ENCODE measurements around the gene DMD. TPM values are rescaled to one million over a fixed set of nuclear protein-coding genes. Genes with fewer than 3 reads are reported as not detected.

The DMD gene
- total RNA-seq, 1 donor from 2014 or later = 23.9 TPM

GRCh38 chrX:31124536-31124935 lies 2086.8 kb downstream of the DMD start:
- no peak overlapping the region for H3K4me3 Mint-ChIP-seq (ENCODE audit: low read depth)
- H3K9me3 Mint-ChIP-seq (ENCODE audit: low read depth) = peaks cover 19% of the 10 kb centered on the region
- H3K4me1 Mint-ChIP-seq (ENCODE audit: low read depth) = no peaks in the 10 kb centered on the region
- H3K27me3 Mint-ChIP-seq = no peaks in the 10 kb centered on the region
- no peak for DNase-seq (ENCODE audit: low spot score, unreplicated experiment)
- H3K27ac Mint-ChIP-seq = no peak overlapping the region
- no peak for TF ChIP-seq CTCF (IDR thresholded peaks at IDR 0.05; ENCODE audit: unreplicated experiment)
- peaks cover 28% of the 10 kb centered on the region for H3K36me3 Mint-ChIP-seq (ENCODE audit: insufficient read depth)

GRCh38 chrX:31123335-31123734 lies 2088.0 kb downstream of the DMD start:
- Mint-ChIP-seq H3K27me3 (no peaks in the 10 kb centered on the region), H3K36me3 (ENCODE audit: insufficient read depth) (peaks cover 28% of the 10 kb centered on the region), H3K9me3 (ENCODE audit: low read depth) (peaks cover 22% of the 10 kb centered on the region), H3K4me1 (ENCODE audit: low read depth) (no peaks in the 10 kb centered on the region), H3K27ac (no peak overlapping the region), H3K4me3 (ENCODE audit: low read depth) (no peak overlapping the region)
- DNase-seq (ENCODE audit: low spot score, unreplicated experiment) = no peak
- no peak for TF ChIP-seq CTCF (IDR thresholded peaks at IDR 0.05; ENCODE audit: unreplicated experiment)

- Mint-ChIP-seq H3K9me3 (ENCODE audit: low read depth) (peaks cover 15% of the 10 kb centered on the region), H3K27me3 (no peaks in the 10 kb centered on the region), H3K4me1 (ENCODE audit: low read depth) (no peaks in the 10 kb centered on the region), H3K36me3 (ENCODE audit: insufficient read depth) (peaks cover 3% of the 10 kb centered on the region), H3K27ac (no peak overlapping the region), H3K4me3 (ENCODE audit: low read depth) (no peak overlapping the region)
- no peak for DNase-seq (ENCODE audit: low spot score, unreplicated experiment)
- TF ChIP-seq CTCF (IDR thresholded peaks at IDR 0.05; ENCODE audit: unreplicated experiment) = no peak
Measured at GRCh38 chrX:31117266-31117665, 2094.1 kb downstream of the DMD start.

GRCh38 chrX:31115398-31115797 lies 2096.0 kb downstream of the DMD start:
- Mint-ChIP-seq H3K4me1 (ENCODE audit: low read depth) (no peaks in the 10 kb centered on the region), H3K9me3 (ENCODE audit: low read depth) (peaks cover 24% of the 10 kb centered on the region), H3K4me3 (ENCODE audit: low read depth) (no peak overlapping the region), H3K27ac (no peak overlapping the region), H3K27me3 (no peaks in the 10 kb centered on the region), H3K36me3 (ENCODE audit: insufficient read depth) (peaks cover 2% of the 10 kb centered on the region)
- DNase-seq (ENCODE audit: low spot score, unreplicated experiment) = no peak
- TF ChIP-seq CTCF (IDR thresholded peaks at IDR 0.05; ENCODE audit: unreplicated experiment) = no peak

GRCh38 chrX:31114858-31115257 lies 2096.5 kb downstream of the DMD start:
- Mint-ChIP-seq H3K36me3 (ENCODE audit: insufficient read depth) (peaks cover 2% of the 10 kb centered on the region), H3K9me3 (ENCODE audit: low read depth) (peaks cover 24% of the 10 kb centered on the region), H3K27me3 (no peaks in the 10 kb centered on the region), H3K27ac (no peak overlapping the region), H3K4me1 (ENCODE audit: low read depth) (no peaks in the 10 kb centered on the region), H3K4me3 (ENCODE audit: low read depth) (no peak overlapping the region)
- no peak for DNase-seq (ENCODE audit: low spot score, unreplicated experiment)
- TF ChIP-seq CTCF (IDR thresholded peaks at IDR 0.05; ENCODE audit: unreplicated experiment) = no peak
